Fibroblast of lung (primary cell): ENCODE data around the gene RAB1B.

Source experiments
- EZH2 ChIP-seq: IDR thresholded peaks from 2 replicates; pipeline ENCODE4 v1.5.1; 2012; ENCODE audit warnings: low read length, control low read depth, mild to moderate bottlenecking; ENCODE audit errors: missing control alignments
- TF ChIP-seq, protein P1 (sequence below), 2 donors: IDR thresholded peaks in 1 of 2; conservative IDR thresholded peaks in 1 of 2; 1 replicate in 1 of 2; 2 replicates in 1 of 2; pipeline ENCODE4 v1.5.1; 2011 to 2012; ENCODE audit warnings: low read length in 2 of 2, control low read depth in 1 of 2, inconsistent platforms in 1 of 2, low read depth in 1 of 2, mild to moderate bottlenecking in 1 of 2

DNA sequence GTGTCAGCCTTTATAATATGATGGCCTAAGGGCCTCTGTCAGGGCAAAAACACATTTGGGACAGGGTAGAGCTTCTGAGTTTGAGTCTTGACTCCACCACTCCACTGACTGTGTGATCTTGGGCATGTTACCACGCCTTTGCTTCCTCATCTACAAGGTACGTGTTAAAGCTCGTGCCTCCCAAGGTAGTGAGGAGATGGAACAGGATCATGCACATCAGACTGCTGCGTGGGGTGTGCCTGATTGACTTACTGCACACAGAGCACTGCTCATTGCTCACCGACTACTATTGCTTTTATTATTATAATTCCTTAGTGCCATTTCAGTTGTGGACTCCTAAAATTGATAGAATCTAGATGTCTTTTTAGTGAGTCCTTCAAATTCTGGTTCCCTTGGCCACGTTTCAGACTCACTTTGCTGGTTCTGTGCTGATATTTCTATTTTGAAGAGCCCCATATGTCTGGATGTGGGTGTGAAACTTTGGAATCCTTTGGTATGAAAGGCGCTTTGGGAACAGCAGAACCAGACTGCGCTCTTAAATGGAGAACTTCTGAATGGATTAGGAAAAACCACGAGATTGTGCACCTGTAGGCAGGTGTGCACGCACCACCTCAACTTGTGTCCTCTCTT, 44.1 kb upstream of the RAB1B start:
- TF ChIP-seq, protein P1, sequence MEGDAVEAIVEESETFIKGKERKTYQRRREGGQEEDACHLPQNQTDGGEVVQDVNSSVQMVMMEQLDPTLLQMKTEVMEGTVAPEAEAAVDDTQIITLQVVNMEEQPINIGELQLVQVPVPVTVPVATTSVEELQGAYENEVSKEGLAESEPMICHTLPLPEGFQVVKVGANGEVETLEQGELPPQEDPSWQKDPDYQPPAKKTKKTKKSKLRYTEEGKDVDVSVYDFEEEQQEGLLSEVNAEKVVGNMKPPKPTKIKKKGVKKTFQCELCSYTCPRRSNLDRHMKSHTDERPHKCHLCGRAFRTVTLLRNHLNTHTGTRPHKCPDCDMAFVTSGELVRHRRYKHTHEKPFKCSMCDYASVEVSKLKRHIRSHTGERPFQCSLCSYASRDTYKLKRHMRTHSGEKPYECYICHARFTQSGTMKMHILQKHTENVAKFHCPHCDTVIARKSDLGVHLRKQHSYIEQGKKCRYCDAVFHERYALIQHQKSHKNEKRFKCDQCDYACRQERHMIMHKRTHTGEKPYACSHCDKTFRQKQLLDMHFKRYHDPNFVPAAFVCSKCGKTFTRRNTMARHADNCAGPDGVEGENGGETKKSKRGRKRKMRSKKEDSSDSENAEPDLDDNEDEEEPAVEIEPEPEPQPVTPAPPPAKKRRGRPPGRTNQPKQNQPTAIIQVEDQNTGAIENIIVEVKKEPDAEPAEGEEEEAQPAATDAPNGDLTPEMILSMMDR (conservative IDR thresholded peaks at IDR 0.05 in 1 of 2, IDR thresholded peaks at IDR 0.05 in 1 of 2; ENCODE audit: low read depth in 1 of 2, low read length in 2 of 2) = no peak
- no peak for TF ChIP-seq EZH2
